ENCODE data around the gene EYA2.
A peak's percentile ranks its signal among the peaks of the same experiment; 100 is the strongest.

EYA2 gene

GRCh38 chr20:47016068-47016664 lies 121.5 kb downstream of the EYA2 start:
- DNase-seq: no peak
- intact Hi-C loops (cut with DNase I): no loop called here

DNA sequence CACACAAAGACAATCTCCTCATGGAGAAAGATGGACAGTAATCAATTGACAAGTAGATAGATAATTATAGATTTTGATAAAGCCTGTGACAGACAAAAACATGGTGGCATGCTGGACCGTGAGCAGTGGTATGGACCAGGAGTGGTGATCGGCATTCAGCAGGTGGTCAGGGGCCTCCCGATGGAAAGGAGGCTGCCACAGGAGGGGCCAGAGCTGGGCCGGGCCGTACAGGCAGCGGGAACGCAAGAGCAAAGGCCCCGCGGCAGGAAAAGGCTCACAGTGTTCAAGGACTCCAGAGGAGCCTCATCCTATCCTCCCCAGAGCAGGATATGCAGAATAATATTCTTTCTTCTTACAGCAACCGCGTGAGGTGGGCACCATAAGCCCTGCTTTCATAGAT lies 123.7 kb downstream of the EYA2 start:
- DNase-seq: no peak
- intact Hi-C loops (cut with DNase I): no loop called here

DNA sequence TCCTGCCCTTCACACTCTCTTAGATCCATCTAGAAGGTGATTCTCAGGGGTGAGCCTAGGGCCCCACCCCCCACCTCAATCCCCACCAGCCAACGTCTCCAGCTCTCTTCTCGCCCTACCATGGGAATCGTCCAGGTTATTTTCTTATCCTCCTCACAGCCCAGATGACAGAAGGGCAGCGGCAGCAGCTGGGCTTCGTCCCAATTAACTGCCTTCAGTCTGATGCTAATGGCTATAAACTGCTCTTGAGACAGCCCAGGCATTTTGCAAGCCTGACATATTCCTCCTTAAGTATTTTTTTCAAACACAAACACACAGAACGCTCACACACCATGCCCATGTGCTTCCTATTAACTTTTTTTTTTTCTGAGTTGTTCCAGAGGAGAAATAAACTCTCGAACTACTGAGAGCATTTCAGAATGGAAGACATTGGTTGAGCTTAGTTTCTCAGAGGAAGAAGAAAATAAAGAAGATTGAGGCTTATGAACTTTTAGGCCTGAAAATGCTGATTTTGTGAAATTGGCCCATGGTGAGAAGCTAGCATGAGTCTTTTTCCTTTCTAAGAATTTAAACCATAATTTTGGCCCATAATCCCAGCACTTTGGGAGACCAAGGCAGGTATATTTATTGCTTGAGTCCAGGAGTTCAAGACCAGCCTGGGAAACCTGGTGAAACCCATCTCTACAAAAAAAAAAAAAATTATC lies 124.6 kb downstream of the EYA2 start:
- intact Hi-C loops (cut with DNase I): no loop called here
- peak in 2 of 42 donors; percentile 3 to 23 for DNase-seq

GRCh38 chr20:47020231-47020630 lies 125.6 kb downstream of the EYA2 start:
- intact Hi-C loops (cut with DNase I): no loop called here
- DNase-seq: no peak

GRCh38 chr20:47021850-47022249 lies 127.2 kb downstream of the EYA2 start:
- intact Hi-C loops (cut with DNase I): no loop called here
- no peak for DNase-seq

- intact Hi-C loops (cut with DNase I): no loop called here
- no peak for DNase-seq
Measured at GRCh38 chr20:47024461-47024937, 129.9 kb downstream of the EYA2 start.

GRCh38 chr20:47027042-47027441 lies 132.4 kb downstream of the EYA2 start:
- no peak for DNase-seq
- intact Hi-C loops (cut with DNase I): no loop called here

- intact Hi-C loops (cut with DNase I): no loop called here
- DNase-seq: no peak
Measured at GRCh38 chr20:47027456-47027855, 132.8 kb downstream of the EYA2 start.

- intact Hi-C loops (cut with DNase I): no loop called here
- no peak for DNase-seq
Measured at GRCh38 chr20:47028487-47028886, 133.8 kb downstream of the EYA2 start.

DNA sequence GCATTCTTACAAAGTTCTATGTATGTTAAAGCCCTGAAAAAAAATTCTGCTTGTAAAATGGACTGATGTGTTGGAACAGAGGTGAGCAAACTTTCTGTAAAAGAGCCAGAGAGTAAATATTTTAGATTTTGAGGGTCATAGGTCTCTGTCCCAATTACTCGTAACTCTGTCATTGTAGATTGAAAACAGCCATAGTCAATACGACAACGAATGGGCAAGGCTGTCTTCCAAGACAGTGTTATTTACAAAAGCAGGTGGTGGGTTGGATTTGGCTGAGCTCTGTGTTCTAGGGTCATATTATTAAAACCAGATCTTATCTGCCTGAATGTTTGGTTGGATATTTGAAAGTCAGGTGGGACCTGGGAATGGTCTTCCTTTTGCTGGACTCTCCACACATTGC lies 135.2 kb downstream of the EYA2 start:
- intact Hi-C loops (cut with DNase I): no loop called here
- no peak for DNase-seq

DNA sequence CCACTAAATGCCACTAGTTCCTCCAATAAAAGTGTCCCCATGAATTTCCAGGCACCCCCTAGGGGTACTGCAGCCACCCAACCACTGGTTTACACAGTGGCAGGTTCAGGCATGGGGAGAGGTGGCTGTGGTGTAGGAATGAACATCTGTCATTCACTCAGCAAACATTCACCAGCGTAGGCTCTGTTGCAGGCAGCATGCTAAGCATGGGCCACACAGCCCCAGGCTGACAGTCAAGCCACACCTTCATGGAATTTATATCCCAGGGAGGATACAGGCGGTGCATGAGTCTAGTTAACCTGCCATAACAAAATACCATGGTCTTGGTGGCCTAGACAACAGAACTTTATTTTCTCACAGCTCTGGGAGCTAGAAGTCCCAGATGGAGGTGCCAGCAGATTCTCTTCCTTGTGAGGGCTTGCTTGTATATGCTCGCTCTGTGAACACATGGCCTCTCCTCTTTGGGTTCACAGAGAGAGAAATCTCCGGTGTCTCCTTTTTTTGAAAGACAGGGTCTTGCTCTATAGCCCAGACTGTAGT lies 135.7 kb downstream of the EYA2 start:
- intact Hi-C loops (cut with DNase I): no loop called here
- no peak for DNase-seq

DNA sequence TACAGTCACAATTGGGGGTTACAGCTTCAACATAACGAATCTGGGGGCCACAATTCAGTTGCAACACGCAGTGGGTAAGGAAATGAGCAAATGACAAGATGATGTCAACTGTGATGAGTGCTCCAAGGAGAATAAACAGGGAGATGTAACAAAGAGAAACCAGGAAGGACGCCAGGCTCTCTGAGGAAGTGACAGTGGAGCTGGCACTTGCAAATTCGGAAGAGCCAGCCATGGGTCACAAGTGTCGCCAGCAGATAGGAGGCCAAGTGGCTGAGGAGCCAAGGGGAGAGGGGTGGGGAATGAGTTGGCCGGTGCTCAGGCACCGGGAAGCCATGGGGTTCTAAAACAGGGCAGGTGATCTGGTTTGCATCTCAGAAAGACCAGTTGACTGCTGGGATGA lies 136.4 kb downstream of the EYA2 start:
- intact Hi-C loops (cut with DNase I): no loop called here
- no peak for DNase-seq

DNA sequence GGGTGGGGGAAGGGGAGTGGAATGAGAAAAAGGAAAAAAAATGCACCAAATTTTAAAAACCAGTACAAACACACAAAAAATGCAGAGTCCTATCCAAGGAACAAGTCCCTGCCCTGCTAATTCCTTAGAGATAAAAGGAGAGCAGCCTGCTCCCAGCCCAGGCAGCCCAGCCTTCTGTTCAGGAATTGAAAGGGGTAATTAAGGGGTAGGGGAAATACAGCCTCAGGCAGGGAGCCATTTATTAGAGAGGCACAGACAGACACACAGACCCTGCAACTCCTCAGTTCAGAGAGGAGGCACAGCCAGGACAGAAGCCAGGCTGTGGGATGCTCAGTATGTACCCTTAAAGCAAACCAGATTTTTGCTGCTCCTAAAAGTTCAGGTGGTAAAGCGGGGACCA lies 137.2 kb downstream of the EYA2 start:
- peak in 2 of 42 donors; percentile 3 to 23 for DNase-seq
- intact Hi-C loops (cut with DNase I): no loop called here

DNA sequence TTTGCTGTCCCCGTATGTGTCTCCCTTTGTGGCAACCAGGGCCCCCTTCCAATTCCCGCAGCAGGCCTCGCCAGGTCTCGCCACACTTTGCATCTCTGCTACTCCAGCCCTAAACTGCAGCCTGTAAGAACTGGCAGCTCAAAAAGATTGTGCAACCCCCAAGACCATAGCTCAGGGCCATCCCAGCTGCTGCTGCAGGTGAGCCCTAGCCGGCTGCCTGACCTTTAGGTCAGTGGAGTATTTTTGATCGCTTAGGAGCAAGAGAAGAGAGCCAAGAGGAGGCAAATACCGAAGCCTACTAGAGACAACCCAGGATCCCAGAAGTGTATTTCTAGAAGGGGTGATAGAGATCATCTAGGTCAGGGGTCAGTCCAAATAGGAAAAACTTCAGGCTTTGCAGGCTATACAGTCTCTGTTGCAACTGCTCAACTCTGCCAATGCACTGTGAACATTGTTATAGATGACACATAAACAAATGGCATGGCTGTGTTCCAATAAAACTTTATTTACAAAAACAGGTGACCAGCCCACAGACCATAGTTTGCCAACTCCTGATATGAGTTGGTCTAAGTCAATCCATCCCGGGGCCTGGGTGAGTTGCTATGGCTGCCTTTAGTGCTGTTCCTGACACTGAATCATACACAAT lies 138.4 kb downstream of the EYA2 start:
- DNase-seq: peak in 1 of 42 donors; percentile 10
- intact Hi-C loops (cut with DNase I): no loop called here

GRCh38 chr20:47033665-47034064 lies 139.0 kb downstream of the EYA2 start:
- intact Hi-C loops (cut with DNase I): no loop called here
- DNase-seq: no peak

DNA sequence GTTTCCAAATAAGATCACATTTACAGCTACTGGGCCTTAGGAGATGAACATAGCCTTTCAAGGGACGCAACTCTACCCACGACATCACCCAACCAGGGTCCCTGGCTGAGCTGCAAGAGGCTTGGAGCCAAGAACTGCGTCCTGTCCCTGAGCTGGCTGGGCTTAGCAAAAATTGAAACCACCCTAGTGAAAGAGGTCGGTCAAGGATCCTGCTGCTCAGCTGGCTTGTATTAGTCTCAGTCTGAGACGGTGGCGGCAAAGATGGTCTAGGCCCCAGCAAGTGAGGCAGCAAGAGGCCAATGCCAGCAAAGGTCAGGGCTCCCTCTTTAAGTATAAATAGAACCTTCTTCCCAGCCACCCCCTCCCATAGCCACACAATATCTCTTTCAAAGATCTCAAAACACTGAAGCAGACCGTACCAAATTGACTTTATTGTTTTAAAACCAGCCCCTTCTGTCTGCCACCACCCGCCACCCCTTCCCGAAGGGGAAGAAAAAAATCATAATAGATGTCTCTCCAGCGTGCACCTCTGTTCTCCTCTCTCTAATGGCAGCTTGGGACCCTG lies 140.5 kb downstream of the EYA2 start:
- peak in 1 of 42 donors; percentile 22 for DNase-seq
- intact Hi-C loops (cut with DNase I): no loop called here

DNA sequence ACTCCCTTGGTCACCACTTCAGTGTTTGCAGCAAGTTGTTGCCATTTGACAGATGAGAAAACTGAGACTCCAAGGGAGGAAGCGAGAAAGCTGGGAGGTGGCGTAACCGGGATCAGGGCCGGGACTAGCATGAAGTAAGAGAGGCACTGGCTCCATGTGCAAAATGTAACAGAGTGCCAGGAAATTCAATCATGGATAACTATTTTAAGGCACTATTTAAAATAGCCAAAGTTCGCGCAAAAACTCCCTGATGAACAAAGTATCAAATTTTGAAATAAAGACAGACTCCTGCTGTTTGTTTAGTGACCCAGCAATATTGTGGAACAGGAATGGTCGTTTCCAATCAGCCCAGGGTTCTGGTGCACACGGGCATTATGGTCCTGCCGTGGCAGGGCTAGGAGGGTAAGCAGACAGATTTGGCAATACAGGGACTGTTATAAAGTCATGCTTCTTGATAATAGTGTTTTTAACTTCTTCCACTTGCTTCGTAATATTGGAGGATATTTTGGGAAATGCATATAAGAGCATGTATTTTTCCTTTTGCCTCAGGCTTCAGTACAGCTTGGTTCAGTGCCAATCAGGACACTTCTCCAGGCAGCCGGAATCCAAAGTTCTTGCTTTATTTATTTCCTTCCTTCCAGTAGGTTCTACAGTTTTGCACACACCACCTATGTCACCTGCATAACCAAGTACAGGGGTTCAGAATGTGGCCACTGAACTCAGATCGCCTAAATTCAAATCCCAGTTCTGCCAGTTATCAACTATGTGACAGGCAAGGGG lies 141.6 kb downstream of the EYA2 start:
- no peak for DNase-seq
- intact Hi-C loops (cut with DNase I): no loop called here

DNA sequence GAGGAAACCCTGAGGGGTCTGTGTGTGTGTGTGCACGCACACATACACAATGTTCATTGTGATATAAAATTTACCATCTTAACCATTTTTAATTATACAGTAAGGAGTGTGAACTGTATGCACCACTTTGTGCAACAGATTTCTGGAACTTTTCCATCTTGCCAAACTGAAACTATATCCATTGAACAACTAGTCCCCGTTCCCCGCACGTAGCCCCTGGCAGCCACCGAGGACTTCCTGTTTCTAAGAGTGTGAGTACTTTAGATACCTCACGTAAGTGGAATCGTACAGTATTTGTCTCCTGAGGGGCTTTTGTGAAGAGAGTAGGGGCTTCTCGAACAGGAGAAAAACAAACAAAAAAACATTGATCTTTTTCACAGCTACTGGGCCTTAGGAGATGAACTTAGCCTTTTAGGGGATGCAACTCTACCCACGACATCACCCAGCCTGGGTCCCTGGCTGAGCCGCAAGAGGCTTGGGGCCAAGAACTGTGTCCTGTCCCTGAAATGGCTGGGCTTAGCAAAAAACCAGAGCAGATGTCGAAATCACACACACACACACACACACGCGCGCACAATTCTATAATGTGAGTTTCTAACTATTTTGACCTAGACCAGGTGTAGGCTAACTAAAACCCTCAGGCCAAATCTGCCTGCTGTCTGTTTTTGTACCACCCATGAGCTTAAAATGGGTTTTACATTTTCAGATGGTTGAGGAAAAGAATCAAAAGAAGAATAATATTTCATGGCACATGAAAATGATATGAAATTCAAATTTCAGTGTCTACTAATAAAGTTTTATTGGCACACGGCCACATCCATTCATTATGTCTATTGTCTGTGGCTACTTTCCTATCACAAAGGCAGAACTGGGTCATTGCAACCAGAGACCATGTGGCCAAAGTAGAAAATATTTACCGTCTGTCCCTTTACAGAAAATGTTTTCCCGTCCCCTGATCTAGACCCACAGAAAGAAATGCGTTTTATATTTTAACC lies 144.2 kb downstream of the EYA2 start:
- peak in 1 of 42 donors; percentile 18 for DNase-seq
- intact Hi-C loops (cut with DNase I): no loop called here

Data from head of caudate nucleus (tissue), 42 donors.